OCI-LY1 (cell line): ENCODE measurements around the gene ASCL1.

Experiments used
- H2AFZ ChIP-seq: fragments of 200-600 bp; sonication (generic), shearing (Covaris generic); 2 replicates; pipeline ENCODE4 v1.6.0; 2014; ENCODE audit warnings: antibody characterized with exemption, mild to moderate bottlenecking, low read length
- H3F3A ChIP-seq: fragments of 200-600 bp; sonication (generic), shearing (Covaris generic); 2 replicates; pipeline ENCODE4 v1.6.0; 2014; ENCODE audit warnings: mild to moderate bottlenecking, antibody characterized with exemption, low read length, moderate library complexity; ENCODE audit not compliant: insufficient read depth
- H3K27ac ChIP-seq: fragments of 200-600 bp; sonication (generic); 2 replicates; pipeline ENCODE4 v1.5.1; 2014; ENCODE audit warnings: low read length, mixed run types, mild to moderate bottlenecking, low read depth; ENCODE audit not compliant: poor library complexity, severe bottlenecking
- H3K27me3 ChIP-seq: fragments of 200-600 bp; sonication (generic); 2 replicates; pipeline ENCODE4 v1.6.0; 2014; ENCODE audit warnings: antibody characterized with exemption, mild to moderate bottlenecking, low read length, moderate library complexity; ENCODE audit not compliant: insufficient read depth
- H3K36me3 ChIP-seq: fragments of 200-600 bp; sonication (generic); 2 replicates; pipeline ENCODE4 v1.6.1; 2014; ENCODE audit warnings: mild to moderate bottlenecking, antibody characterized with exemption, low read length, moderate library complexity, mixed read lengths; ENCODE audit not compliant: insufficient read depth
- H3K4me1 ChIP-seq: fragments of 200-600 bp; sonication (generic); 2 replicates; pipeline ENCODE4 v1.5.1; 2014; ENCODE audit warnings: mild to moderate bottlenecking, low read length, moderate library complexity; ENCODE audit not compliant: insufficient read depth, severe bottlenecking
- H3K4me2 ChIP-seq: fragments of 200-600 bp; sonication (generic), shearing (Covaris generic); 2 replicates; pipeline ENCODE4 v1.6.1; 2014; ENCODE audit warnings: low read length
- H3K4me3 ChIP-seq: fragments of 200-600 bp; sonication (generic); 2 replicates; pipeline ENCODE4 v1.5.1; 2014; ENCODE audit warnings: low read length, low read depth, mild to moderate bottlenecking, mixed read lengths; ENCODE audit not compliant: poor library complexity, severe bottlenecking
- H3K79me2 ChIP-seq: fragments of 200-600 bp; shearing (Covaris generic); 2 replicates; pipeline ENCODE4 v1.6.1; 2016; ENCODE audit warnings: mixed run types, low read length, mixed read lengths; ENCODE audit not compliant: insufficient read depth
- H3K9ac ChIP-seq: fragments of 200-600 bp; sonication (generic), shearing (Covaris generic); 2 replicates; pipeline ENCODE4 v1.6.1; 2014; ENCODE audit warnings: mild to moderate bottlenecking, low read length, mixed read lengths
- H3K9me2 ChIP-seq: fragments of 200-600 bp; sonication (generic), shearing (Covaris generic); 2 replicates; pipeline ENCODE4 v1.6.1; 2014; ENCODE audit warnings: low read depth, mild to moderate bottlenecking, low read length, mixed read lengths
- H3K9me3 ChIP-seq: fragments of 200-600 bp; shearing (Covaris generic); 2 replicates; pipeline ENCODE4 v1.6.1; 2014; ENCODE audit warnings: low read length, mixed read lengths
- H4K20me1 ChIP-seq: fragments of 200-600 bp; sonication (generic), shearing (Covaris generic); 2 replicates; pipeline ENCODE4 v1.6.0; 2016; ENCODE audit warnings: mild to moderate bottlenecking, low read length; ENCODE audit not compliant: insufficient read depth
- CTCF ChIP-seq: fragments of 200-600 bp; sonication (generic), shearing (Covaris generic); IDR thresholded peaks from 2 replicates; pipeline ENCODE4 v1.5.1; 2017; ENCODE audit warnings: mild to moderate bottlenecking, antibody characterized with exemption, low read length, moderate library complexity, mixed read lengths
- EZH2 ChIP-seq: fragments of 200-600 bp; sonication (generic), shearing (Covaris generic); IDR thresholded peaks from 2 replicates; pipeline ENCODE4 v1.8.0; 2017; ENCODE audit warnings: borderline replicate concordance, mixed run types, mild to moderate bottlenecking, antibody characterized with exemption, low read length, moderate library complexity, mixed read lengths

ASCL1 gene

DNA sequence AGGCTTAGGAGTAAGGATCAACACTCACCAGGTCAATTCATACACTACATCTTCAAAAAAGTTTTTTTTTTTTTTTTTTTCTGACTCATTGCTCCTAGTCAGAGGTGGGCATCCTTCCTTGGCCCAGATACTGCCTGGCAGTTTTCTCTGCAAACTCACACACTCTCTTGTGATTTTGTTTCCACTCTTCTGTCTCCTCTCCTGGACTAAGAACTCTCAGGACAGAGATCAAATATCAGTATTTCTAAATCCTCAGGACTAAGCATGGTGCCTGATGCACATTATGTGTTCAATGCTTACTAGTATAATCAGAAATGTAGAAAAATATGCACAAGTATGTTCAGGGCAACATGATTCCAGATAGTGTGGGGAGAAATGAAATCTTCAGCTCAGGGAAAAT lies 30.3 kb upstream of the ASCL1 start:
- H4K20me1 ChIP-seq, result no peaks in the 10 kb centered on the region
- no peak overlapping the region for H3K9ac ChIP-seq
- no peaks in the 10 kb centered on the region for H3K79me2 ChIP-seq
- H3K27ac ChIP-seq, result no peak overlapping the region
- H2AFZ ChIP-seq, result no peak overlapping the region
- H3K36me3 ChIP-seq, result no peaks in the 10 kb centered on the region
- no peaks in the 10 kb centered on the region for H3K4me1 ChIP-seq
- H3K4me3 ChIP-seq, result no peak overlapping the region
- no peaks in the 10 kb centered on the region for H3K9me2 ChIP-seq
- no peaks in the 10 kb centered on the region for H3K9me3 ChIP-seq
- no peaks in the 10 kb centered on the region for H3F3A ChIP-seq
- H3K4me2 ChIP-seq, result no peak overlapping the region
- TF ChIP-seq EZH2 (no peak), CTCF (no peak)
- no peaks in the 10 kb centered on the region for H3K27me3 ChIP-seq

DNA sequence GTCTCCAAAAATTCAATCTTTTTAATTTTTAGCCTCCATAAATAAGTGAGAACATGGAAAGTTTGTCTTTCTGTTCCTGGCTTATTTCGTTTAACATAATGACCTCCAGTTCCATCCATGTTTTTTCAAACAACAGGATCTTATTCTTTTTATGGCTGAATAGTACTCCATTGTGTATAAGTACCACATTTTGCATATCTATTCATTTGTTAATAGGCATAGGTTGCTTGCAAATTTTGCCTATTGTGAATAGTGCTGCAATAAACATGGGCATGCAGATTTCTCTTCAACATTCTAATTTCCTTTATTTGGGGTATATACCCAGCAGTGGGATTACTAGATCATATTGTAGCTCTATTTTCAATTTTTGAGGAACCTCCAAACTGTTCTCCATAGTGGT lies 24.3 kb upstream of the ASCL1 start:
- Histone ChIP-seq H3K9me3 (no peaks in the 10 kb centered on the region), H3K79me2 (no peaks in the 10 kb centered on the region), H3K9ac (no peak overlapping the region), H3K27ac (no peak overlapping the region), H3K4me3 (no peak overlapping the region), H4K20me1 (no peaks in the 10 kb centered on the region), H3F3A (no peaks in the 10 kb centered on the region), H3K4me2 (no peak overlapping the region), H3K9me2 (no peaks in the 10 kb centered on the region), H3K27me3 (no peaks in the 10 kb centered on the region), H3K36me3 (no peaks in the 10 kb centered on the region), H3K4me1 (no peaks in the 10 kb centered on the region), H2AFZ (no peak overlapping the region)
- no peak for TF ChIP-seq EZH2
- TF ChIP-seq CTCF, result no peak

DNA sequence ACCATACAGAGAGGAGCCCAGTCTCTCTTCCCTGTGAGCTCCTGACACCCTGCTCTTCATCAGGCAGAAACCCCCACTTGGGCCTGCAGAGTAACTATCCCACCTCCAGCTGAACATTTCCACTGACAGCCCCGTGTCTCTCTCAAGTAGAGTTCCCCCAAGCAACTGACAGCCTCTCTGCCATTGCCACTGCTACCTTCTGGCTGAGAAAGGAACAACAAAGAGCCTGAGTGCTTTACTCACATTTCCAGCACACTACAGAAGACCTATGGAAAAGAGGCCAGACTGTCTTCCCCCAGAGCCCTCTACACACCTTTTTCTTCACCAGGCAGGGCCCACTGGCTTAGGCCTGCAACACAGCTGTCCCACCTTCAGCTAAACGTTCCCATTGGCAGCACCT lies 18.4 kb upstream of the ASCL1 start:
- H3K36me3 ChIP-seq, result no peaks in the 10 kb centered on the region
- H3K9ac ChIP-seq, result no peak overlapping the region
- TF ChIP-seq EZH2 (no peak), CTCF (no peak)

More for the DNA sequence above, 18.4 kb upstream of the ASCL1 start:
- Histone ChIP-seq H3K4me3 (no peak overlapping the region), H2AFZ (no peak overlapping the region), H3F3A (no peaks in the 10 kb centered on the region), H3K9me3 (no peaks in the 10 kb centered on the region), H3K27me3 (no peaks in the 10 kb centered on the region), H3K27ac (no peak overlapping the region), H3K4me2 (no peak overlapping the region), H4K20me1 (no peaks in the 10 kb centered on the region), H3K4me1 (no peaks in the 10 kb centered on the region), H3K9me2 (no peaks in the 10 kb centered on the region), H3K79me2 (no peaks in the 10 kb centered on the region)
